Activated naive CD4-positive, alpha-beta T cell treated with anti-CD3 and anti-CD28 coated beads, Interleukin-2, amount 50 U/mL, for 16 hours (primary cell): ENCODE data around the gene RGS19.

Source experiments
- DNase-seq: peaks from one replicate; pipeline ENCODE4 v3.0.0-alpha.2; 2020

Gene RGS19

GRCh38 chr20:64032706-64033624, 46.4 kb downstream of the RGS19 start:
- no peak for DNase-seq

DNA sequence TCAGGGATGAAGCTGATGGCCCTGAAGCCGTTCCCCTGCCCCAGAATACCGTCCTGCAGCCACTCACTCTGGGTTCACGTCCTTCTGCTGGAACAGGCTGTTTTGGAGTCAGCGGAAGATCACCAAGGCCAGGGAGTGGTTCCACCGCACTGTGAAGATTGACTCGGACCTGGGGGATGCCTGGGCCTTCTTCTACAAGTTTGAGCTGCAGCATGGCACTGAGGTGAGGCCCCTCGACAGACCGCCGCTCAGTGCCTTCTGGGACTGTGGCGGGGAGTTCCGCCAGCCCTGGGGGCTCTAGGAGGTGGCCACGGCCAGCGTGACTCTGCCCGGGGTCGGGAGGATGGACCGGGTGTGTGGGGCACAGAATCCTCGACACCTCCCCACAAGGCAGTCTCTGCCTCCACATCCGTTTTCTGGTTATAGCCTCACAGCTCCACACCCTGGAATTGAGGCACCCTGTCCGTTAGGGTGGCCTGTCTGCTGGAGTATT, 47.5 kb downstream of the RGS19 start:
- DNase-seq = no peak

- no peak for DNase-seq
Observed at GRCh38 chr20:64030371-64031134, 48.8 kb downstream of the RGS19 start.

- DNase-seq = no peak
Observed at GRCh38 chr20:64029293-64030117, 49.8 kb downstream of the RGS19 start.

GRCh38 chr20:64027981-64028685, 51.2 kb downstream of the RGS19 start:
- no peak for DNase-seq

DNA sequence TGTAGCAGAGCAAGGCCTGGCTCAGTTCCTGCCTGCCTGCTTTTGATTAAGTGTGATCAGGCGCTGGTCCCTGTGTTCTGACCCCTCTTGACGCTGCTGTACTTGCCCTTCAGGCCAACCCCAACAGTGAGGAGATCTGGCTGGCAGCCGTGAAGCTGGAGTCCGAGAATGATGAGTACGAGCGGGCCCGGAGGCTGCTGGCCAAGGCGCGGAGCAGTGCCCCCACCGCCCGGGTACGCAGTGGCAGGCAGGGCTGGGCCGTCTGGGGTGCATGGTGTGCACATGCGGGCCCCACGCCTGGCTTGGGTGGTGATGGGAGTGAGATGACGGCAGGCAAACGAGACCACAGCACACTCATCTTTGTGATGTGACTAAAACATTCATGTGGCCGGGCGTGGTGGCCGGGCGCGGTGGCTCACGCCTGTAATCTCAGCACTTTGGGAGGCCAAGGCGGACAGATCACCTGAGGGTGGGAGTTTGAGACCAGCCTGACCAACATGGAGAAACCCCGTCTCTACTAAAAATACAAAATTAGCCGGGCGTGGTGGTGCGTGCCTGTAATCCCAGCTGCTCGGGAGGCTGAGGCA, 53.4 kb downstream of the RGS19 start:
- no peak for DNase-seq

- DNase-seq = no peak
Observed at GRCh38 chr20:64025101-64025825, 54.1 kb downstream of the RGS19 start.

DNA sequence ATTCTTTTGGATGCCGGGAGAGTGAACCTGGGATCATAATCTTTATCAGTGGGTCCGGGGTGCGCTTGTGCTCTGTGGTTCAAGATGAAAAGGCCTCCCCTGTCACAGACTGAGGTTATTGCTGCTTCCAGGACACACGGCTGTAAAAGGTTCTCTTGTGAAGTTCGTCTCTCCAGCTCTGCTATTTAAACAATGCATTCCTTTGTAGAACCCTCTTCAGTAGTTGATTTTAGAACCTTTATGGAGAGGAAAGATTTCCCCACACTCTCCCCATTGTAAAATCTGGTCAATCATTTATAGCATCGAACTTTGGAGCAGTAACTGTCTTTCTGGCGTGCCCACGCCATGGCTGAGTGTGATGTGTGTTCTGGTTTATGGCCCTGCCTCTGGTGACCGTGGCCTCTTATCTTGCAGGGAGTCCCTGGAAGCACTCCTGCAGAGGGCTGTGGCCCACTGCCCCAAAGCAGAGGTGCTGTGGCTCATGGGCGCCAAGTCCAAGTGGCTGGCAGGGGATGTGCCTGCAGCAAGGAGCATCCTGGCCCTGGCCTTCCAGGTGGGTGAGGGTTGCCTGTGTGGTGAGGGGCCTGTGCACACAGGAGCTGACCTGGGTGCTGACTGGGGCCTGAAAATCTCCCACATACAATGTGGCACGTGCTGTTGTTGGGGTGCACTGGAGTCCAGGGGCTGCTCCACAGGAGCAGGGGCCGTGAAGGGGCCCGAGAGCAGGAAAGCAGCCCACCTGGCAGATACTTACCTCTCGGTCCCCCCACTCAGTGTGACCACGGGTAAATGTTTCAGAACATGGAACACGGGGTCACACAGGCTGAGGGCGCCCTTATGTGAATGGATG, 55.0 kb downstream of the RGS19 start:
- no peak for DNase-seq

DNA sequence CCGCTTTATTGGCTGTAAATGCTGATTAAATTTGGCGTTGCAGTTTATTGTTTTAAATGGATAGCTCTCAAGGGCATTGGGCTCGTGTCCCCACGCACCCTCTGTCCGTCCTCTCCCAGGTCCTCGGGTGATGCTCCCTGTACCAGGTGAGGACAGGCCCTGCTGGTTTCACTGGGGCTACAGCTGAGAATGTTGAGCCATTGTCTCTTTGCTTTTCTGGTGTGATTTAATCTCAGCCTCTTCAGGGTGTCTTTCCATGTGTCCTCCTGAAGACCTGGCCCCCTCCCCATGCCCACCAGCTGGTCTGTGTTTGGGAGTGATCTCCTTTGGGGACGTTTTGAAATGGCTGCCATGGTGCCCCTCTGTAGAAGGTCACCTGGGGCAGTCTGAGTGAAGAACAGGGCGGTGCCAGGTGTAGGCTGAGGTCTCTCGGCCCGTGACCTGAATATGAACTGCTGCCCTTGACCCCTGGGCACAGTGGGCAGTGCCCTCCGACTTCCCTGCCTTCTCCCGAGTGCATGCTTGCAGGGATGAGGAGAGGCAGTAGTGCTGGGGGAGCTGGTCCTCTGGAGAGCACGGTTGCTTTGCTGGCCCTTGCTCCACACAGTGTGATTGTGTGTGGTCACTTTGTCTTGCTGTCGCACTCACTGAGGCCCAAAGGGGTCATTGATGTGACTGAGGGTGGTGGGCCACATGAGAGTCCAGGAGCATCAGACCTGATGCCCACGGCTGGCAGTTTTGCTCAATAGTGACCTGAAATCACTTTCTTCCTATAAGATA, 55.8 kb downstream of the RGS19 start:
- no peak for DNase-seq
